B cell (primary cell): ENCODE measurements around the gene CRYBA2. TPM values are rescaled to one million over a fixed set of nuclear protein-coding genes. Genes with fewer than 3 reads are reported as not detected.

Experiments used
- ATAC-seq: fragments of 200-7000 bp; cut with Tn5 transposase; one replicate; pipeline ENCODE4 v1.10.0; 2021; ENCODE audit warnings: low read depth, mild to moderate bottlenecking, moderate number of reproducible peaks, moderate library complexity
- CTCF ChIA-PET: fragments of 350-600 bp; sonication (Branson Sonifier 250); formaldehyde crosslinking; loops from one replicate; lab custom pipeline; 2021; ENCODE audit warnings: antibody characterized with exemption, inconsistent platforms; lab: Charles Lee
- POLR2A ChIA-PET: fragments of 350-600 bp; sonication (Branson Sonifier 250); formaldehyde crosslinking; loops from one replicate; lab custom pipeline; 2021; ENCODE audit warnings: antibody characterized with exemption; lab: Charles Lee
- DNase-seq: peaks from one replicate; pipeline ENCODE4 v3.0.0; 2013
- H2AFZ ChIP-seq: 2 replicates; pipeline ENCODE4 v1.6.1; 2012; ENCODE audit warnings: mild to moderate bottlenecking, low read depth, low read length; ENCODE audit not compliant: insufficient read depth, poor library complexity, severe bottlenecking
- H3K27ac ChIP-seq, 2 donors: 1 replicate in 1 of 2; 2 replicates in 1 of 2; pipeline ENCODE4 v1.5.1; 2012 to 2013; ENCODE audit warnings: low read length in 2 of 2, mild to moderate bottlenecking in 2 of 2, moderate library complexity in 1 of 2
- H3K27me3 ChIP-seq, 4 experiments: fragments of 200-600 bp in 1 of 4; sonication (generic) in 1 of 4; replicated peaks in 1 of 4; 1 replicate in 2 of 4; 2 replicates in 2 of 4; pipeline versions ENCODE4 v1.6.1 to v1.7.0; 2013 to 2016; ENCODE audit warnings: low read length in 3 of 4, mild to moderate bottlenecking in 2 of 4, mixed read lengths in 1 of 4, moderate library complexity in 1 of 4; ENCODE audit not compliant: insufficient read depth in 4 of 4, control insufficient read depth in 3 of 4; ENCODE audit errors: control extremely low read depth in 1 of 4
- H3K36me3 ChIP-seq, 2 experiments: replicated peaks in 1 of 2; 1 replicate in 1 of 2; 2 replicates in 1 of 2; pipeline versions ENCODE4 v1.6.1 to v1.7.1; 2013; ENCODE audit warnings: low read length in 1 of 2; ENCODE audit not compliant: insufficient read depth in 2 of 2, control insufficient read depth in 1 of 2; ENCODE audit errors: control extremely low read depth in 1 of 2, extremely low read depth in 1 of 2
- H3K4me1 ChIP-seq, 2 donors: fragments of 200-600 bp in 1 of 2; sonication (generic) in 1 of 2; 1 replicate in 1 of 2; 2 replicates in 1 of 2; pipeline versions ENCODE4 v1.5.1 to v1.6.1; 2013 to 2017; ENCODE audit warnings: low read length in 2 of 2; ENCODE audit not compliant: control insufficient read depth in 2 of 2, insufficient read depth in 2 of 2
- H3K4me2 ChIP-seq: replicated peaks from 2 replicates; pipeline ENCODE3; 2012; ENCODE audit warnings: mild to moderate bottlenecking, low read depth, low read length; ENCODE audit not compliant: poor library complexity, severe bottlenecking
- H3K4me3 ChIP-seq, 5 experiments: fragments of 200-600 bp in 1 of 5; sonication (generic) in 1 of 5; 1 replicate in 3 of 5; 2 replicates in 2 of 5; pipeline versions ENCODE4 v1.5.1 to v1.7.0; 2011 to 2016; ENCODE audit warnings: low read length in 4 of 5, mild to moderate bottlenecking in 4 of 5, low read depth in 2 of 5, control low read depth in 1 of 5, moderate library complexity in 1 of 5; ENCODE audit not compliant: insufficient read depth in 1 of 5; ENCODE audit errors: control extremely low read depth in 1 of 5, extremely low read depth in 1 of 5
- H3K79me2 ChIP-seq: fragments of 200-600 bp; sonication (generic); one replicate; pipeline ENCODE4 v1.6.0; 2016; ENCODE audit warnings: low read length; ENCODE audit not compliant: control insufficient read depth, insufficient read depth
- H3K9ac ChIP-seq: fragments of 200-600 bp; sonication (generic); 2 replicates; pipeline ENCODE4 v1.6.1; 2017; ENCODE audit warnings: mild to moderate bottlenecking, low read length, moderate library complexity
- H3K9me3 ChIP-seq, 3 donors: one replicate each; pipeline versions ENCODE4 v1.6.1 to v1.7.1; 2013; ENCODE audit warnings: low read length in 2 of 3; ENCODE audit not compliant: control insufficient read depth in 2 of 3, insufficient read depth in 1 of 3; ENCODE audit errors: control extremely low read depth in 1 of 3
- H4K20me1 ChIP-seq: 2 replicates; pipeline ENCODE4 v1.6.0; 2012; ENCODE audit warnings: mild to moderate bottlenecking, low read length; ENCODE audit not compliant: insufficient read depth, control insufficient read depth, poor library complexity, severe bottlenecking
- H3K27ac Mint-ChIP-seq: one replicate; pipeline ENCODE4 v1.8.0; 2021; ENCODE audit warnings: mixed read lengths
- H3K27me3 Mint-ChIP-seq: one replicate; pipeline ENCODE4 v1.8.0; 2021; ENCODE audit warnings: mixed read lengths
- H3K4me1 Mint-ChIP-seq: one replicate; pipeline ENCODE4 v1.8.0; 2021; ENCODE audit warnings: mixed read lengths
- H3K4me3 Mint-ChIP-seq: one replicate; pipeline ENCODE4 v1.8.0; 2021; ENCODE audit warnings: mixed read lengths
- H3K9me3 Mint-ChIP-seq: one replicate; pipeline ENCODE4 v1.8.0; 2022; ENCODE audit warnings: mixed read lengths; ENCODE audit not compliant: insufficient read depth
- CTCF ChIP-seq: fragments of 200-600 bp; IDR thresholded peaks from one replicate; pipeline ENCODE4 v1.8.0; 2022; ENCODE audit warnings: antibody characterized with exemption, mild to moderate bottlenecking
- EZH2 ChIP-seq: IDR thresholded peaks from 2 replicates; pipeline ENCODE4 v1.6.1; 2012; ENCODE audit warnings: borderline replicate concordance, low read depth, mild to moderate bottlenecking, moderate library complexity, low read length; ENCODE audit not compliant: insufficient read depth, poor library complexity, severe bottlenecking
- WGBS: methylation state at CpG from one replicate; pipeline ENCODE4 v1.1.5; 2013; ENCODE audit warnings: missing lambda C conversion rate; ENCODE audit not compliant: insufficient coverage; 5-methylcytosine and 5-hydroxymethylcytosine counted together
- intact Hi-C: fragments of 100-400 bp; cut with micrococcal nuclease; formaldehyde crosslinking; loops from one replicate; pipeline ENCODE4 v1.10.0; 2022
- polyA plus RNA-seq: library from polyadenylated mRNA; depleted of rRNA; stranded (reverse); fragments of >200 nt; gene quantifications from 2 replicates; pipeline ENCODE4 v1.2.3, GENCODE V29; 2012
- total RNA-seq, 2 donors: library from RNA; stranded (reverse); fragments of 120-200 nt in 1 of 2; gene quantifications; 1 replicate in 1 of 2; 2 replicates in 1 of 2; pipeline versions ENCODE4 v1.2.3 to v1.2.4, GENCODE V29; 2013 to 2022

Gene CRYBA2
- total and polyA plus RNA-seq, 2 donors (not counting 1 experiment from before 2014, with no cell fraction given), result not detected

- Mint-ChIP-seq H3K4me1 (peaks cover 15% of the 10 kb centered on the region), H3K4me3 (no peak overlapping the region), H3K27ac (no peak overlapping the region), H3K9me3 (no peaks in the 10 kb centered on the region), H3K27me3 (peaks cover 55% of the 10 kb centered on the region)
- ATAC-seq (no peak), DNase-seq (no peak)
- Histone ChIP-seq H4K20me1 (no peaks in the 10 kb centered on the region), H3K4me2 (no peak overlapping the region), H3K4me1 (peaks cover 21 to 34% of the 10 kb centered on the region in 2 donors), H3K4me3 (no peak overlapping the region), H3K9ac (no peak overlapping the region), H3K36me3 (no peaks in the 10 kb centered on the region), H3K27ac (no peak overlapping the region), H3K79me2 (no peaks in the 10 kb centered on the region), H3K27me3 (peaks cover 0 to 58% (median 47%) of the 10 kb centered on the region in 4 experiments), H2AFZ (no peak overlapping the region), H3K9me3 (peaks cover 0 to 33% (median 3%) of the 10 kb centered on the region in 3 donors)
- CTCF ChIA-PET, result interaction anchor here (0.5 to 3.2 kb wide), 5 partner anchors 11 to 192 kb away, joined by 3 to 16 read pairs (median 4); no protein-coding TSS in a partner anchor
- POLR2A ChIA-PET, result no interaction called here
- intact Hi-C loops, result no loop called here
- no peak for TF ChIP-seq CTCF
- no peak for TF ChIP-seq EZH2
- 61% methylated on average over 4 of the region's 5 CpGs for WGBS
Observed at GRCh38 chr2:218964041-218964771, 29.0 kb downstream of the CRYBA2 start.

- Histone ChIP-seq H3K9me3 (peaks cover 0 to 36% (median 3%) of the 10 kb centered on the region in 3 donors), H3K4me1 (peaks cover 24 to 39% of the 10 kb centered on the region in 2 donors), H3K4me3 (no peak overlapping the region), H3K9ac (no peak overlapping the region), H3K27ac (no peak overlapping the region), H3K27me3 (peaks cover 0 to 64% (median 47%) of the 10 kb centered on the region in 4 experiments), H2AFZ (no peak overlapping the region), H4K20me1 (no peaks in the 10 kb centered on the region), H3K36me3 (no peaks in the 10 kb centered on the region), H3K79me2 (no peaks in the 10 kb centered on the region), H3K4me2 (no peak overlapping the region)
- no peak for DNase-seq
- peaks cover 55% of the 10 kb centered on the region for H3K27me3 Mint-ChIP-seq
- H3K27ac Mint-ChIP-seq, result no peak overlapping the region
- ChIA-PET POLR2A (no interaction called here), CTCF (interaction anchor here (0.5 to 3.2 kb wide), 3 partner anchors 17 to 192 kb away, joined by 3 to 16 read pairs (median 12); no protein-coding TSS in a partner anchor)
- no peaks in the 10 kb centered on the region for H3K9me3 Mint-ChIP-seq
- H3K4me3 Mint-ChIP-seq, result no peak overlapping the region
- no peak for ATAC-seq
- no peak for TF ChIP-seq CTCF
- no peak for TF ChIP-seq EZH2
- intact Hi-C loops, result no loop called here
- H3K4me1 Mint-ChIP-seq, result peaks cover 19% of the 10 kb centered on the region
- WGBS, result 52% methylated on average over 2 of the region's 5 CpGs
Observed at GRCh38 chr2:218963601-218964000, 29.6 kb downstream of the CRYBA2 start.
